Measurements from ENCODE around the gene AFF3. TPM values are rescaled to one million over a fixed set of nuclear protein-coding genes. Genes with fewer than 3 reads are reported as not detected.

The AFF3 gene
- total and polyA plus RNA-seq, 2 of the 8 experiments (the other 6 are each of a cell fraction or from before 2014, with no cell fraction given): 0.27 to 3.0 TPM

DNA sequence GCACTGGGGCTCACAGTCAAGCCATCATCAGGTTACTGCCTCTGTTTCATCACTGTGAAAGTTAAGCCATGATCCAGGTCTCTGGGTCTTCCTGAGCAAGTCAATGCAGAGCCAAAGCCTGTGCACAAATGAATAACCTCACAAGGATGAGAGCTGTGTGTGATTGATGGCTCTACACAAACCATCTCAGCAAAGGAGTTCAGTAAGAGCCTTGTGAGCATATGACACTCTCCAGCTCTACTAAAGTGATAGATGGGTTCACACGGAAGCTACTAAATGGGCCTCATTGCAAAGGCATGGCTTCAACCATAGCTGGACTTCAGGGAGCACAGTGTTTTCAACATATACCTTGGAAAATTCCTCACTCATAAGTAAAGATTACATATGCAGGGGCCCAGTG lies 101.5 kb downstream of the AFF3 start:
- H3K23ac ChIP-seq (ENCODE audit: insufficient read length): no peak overlapping the region
- WGBS, 2 experiments (ENCODE audit: extremely low coverage in 1 of 2, insufficient coverage in 1 of 2, insufficient read length in 1 of 2, insufficient replicate concordance in 2 of 2, low coverage in 1 of 2, low lambda C conversion rate in 2 of 2, missing lambda C conversion rate in 1 of 2): 73% methylated on average over 1 of the region's 1 CpG; no CpG with 5 or more reads in 1 of the 2 experiments
- no peak overlapping the region for H3K18ac ChIP-seq (ENCODE audit: extremely low read depth, low read length)
- no peak overlapping the region; the same call in 1 of the 2 replicates for H2BK12ac ChIP-seq (ENCODE audit: low read depth, low read length)
- no peak overlapping the region for H2BK5ac ChIP-seq (ENCODE audit: low read depth, low read length)
- no peak overlapping the region for H3K27ac ChIP-seq (ENCODE audit: low read depth, low read length)
- no peak overlapping the region for H4K5ac ChIP-seq (ENCODE audit: insufficient read length, low read depth, low read length)
- H3K4me3 ChIP-seq (ENCODE audit: extremely low read depth in 1 of 4, insufficient read depth in 2 of 4, low read depth in 3 of 4, low read length in 4 of 4): no peak overlapping the region
- H2BK120ac ChIP-seq (replicated peaks; ENCODE audit: low read depth, low read length): no peak overlapping the region
- H3K4me2 ChIP-seq (ENCODE audit: insufficient read depth in 1 of 2, low read depth in 2 of 2, low read length in 2 of 2): no peak overlapping the region
- H2BK20ac ChIP-seq (ENCODE audit: low read length): no peak overlapping the region
- DNase-seq (ENCODE audit: low read depth in 1 of 2, low spot score in 2 of 2): no peak
- no peaks in the 10 kb centered on the region for H4K20me1 ChIP-seq (replicated peaks in 1 of 2; ENCODE audit: control insufficient read depth in 1 of 2, insufficient read depth in 2 of 2, low read length in 2 of 2)
- H3K4me1 ChIP-seq (replicated peaks in 1 of 4; ENCODE audit: control insufficient read depth in 3 of 4, insufficient read depth in 4 of 4, low read length in 3 of 4): peaks cover 0 to 7% (median 0%) of the 10 kb centered on the region in 4 experiments; a peak in 1 of 7 replicates
- POLR2A ChIA-PET (ENCODE audit: partially characterized antibody): no interaction called here
- H3K14ac ChIP-seq (ENCODE audit: insufficient read length): no peak overlapping the region
- no peak overlapping the region for H2AK5ac ChIP-seq (ENCODE audit: low read depth, low read length)
- H2AFZ ChIP-seq (ENCODE audit: low read length): peak overlapping the region; percentile 21; the same call in 1 of the 2 replicates
- no peak overlapping the region for H3K4ac ChIP-seq (replicated peaks; ENCODE audit: insufficient read length, low read depth, low read length)
- no peak overlapping the region for H4K91ac ChIP-seq (replicated peaks; ENCODE audit: insufficient read length, low read length)
- H4K8ac ChIP-seq (ENCODE audit: extremely low read depth, insufficient read depth, low read length): no peak overlapping the region
- no peak overlapping the region for H3K56ac ChIP-seq (replicated peaks; ENCODE audit: insufficient read length, low read depth, low read length)
- no peaks in the 10 kb centered on the region for H3K9me3 ChIP-seq (ENCODE audit: insufficient read depth in 2 of 2, low read depth in 1 of 2, low read length in 1 of 2)
- no peaks in the 10 kb centered on the region for H3K36me3 ChIP-seq (ENCODE audit: control insufficient read depth in 2 of 4, insufficient read depth in 4 of 4, low read length in 3 of 4)
- FAIRE-seq: no peak
- no peak overlapping the region for H3K9ac ChIP-seq (replicated peaks in 1 of 4; ENCODE audit: extremely low read depth in 1 of 4, low read depth in 3 of 4, low read length in 3 of 4)
- H3K79me2 ChIP-seq (ENCODE audit: control insufficient read depth in 1 of 2, insufficient read depth in 2 of 2, low read length in 2 of 2): no peaks in the 10 kb centered on the region
- no peaks in the 10 kb centered on the region for H3K23me2 ChIP-seq (ENCODE audit: low read depth, low read length)
- no peak overlapping the region for H2BK15ac ChIP-seq (ENCODE audit: low read length)
- CTCF ChIA-PET (ENCODE audit: partially characterized antibody): interaction anchor here (0.6 to 1.3 kb wide), 6 partner anchors 9 to 1567 kb away, joined by 3 to 4 read pairs (median 3); no protein-coding TSS in a partner anchor
- H3K79me1 ChIP-seq (ENCODE audit: low read depth, low read length): no peaks in the 10 kb centered on the region
- peaks cover 0 to 2% (median 0%) of the 10 kb centered on the region in 4 experiments; a peak in 1 of 7 replicates for H3K27me3 ChIP-seq (replicated peaks in 1 of 4; ENCODE audit: control insufficient read depth in 3 of 4, extremely low read depth in 1 of 4, insufficient read depth in 3 of 4, low read length in 3 of 4)
- TF ChIP-seq SIN3A (conservative IDR thresholded peaks at IDR 0.05 in 1 of 2, IDR thresholded peaks at IDR 0.05 in 1 of 2; ENCODE audit: low read depth in 1 of 2, low read length in 2 of 2): no peak
- TF ChIP-seq GABPA (IDR thresholded peaks at IDR 0.05; ENCODE audit: borderline replicate concordance, insufficient read depth, low read length): no peak
- no peak for TF ChIP-seq EP300 (IDR thresholded peaks at IDR 0.05; ENCODE audit: borderline replicate concordance in 1 of 2, low read depth in 2 of 2, low read length in 2 of 2)
